RWPE2 (cell line): ENCODE measurements around the gene TOMM20L.
A peak's percentile ranks its signal among the peaks of the same experiment; 100 is the strongest.

Experiments used
- ATAC-seq: fragments of 200-7000 bp; cut with Tn5 transposase; 3 replicates; pipeline ENCODE4 v1.9.1; 2021; ENCODE audit warnings: low read depth
- DNase-seq: peaks from one replicate; pipeline ENCODE4 v3.0.0-alpha.2; 2020; ENCODE audit warnings: low spot score
- H3K27ac ChIP-seq: fragments of 450-650 bp; 2 replicates; pipeline ENCODE4 v1.5.1; 2017; ENCODE audit warnings: mild to moderate bottlenecking; ENCODE audit not compliant: poor library complexity, severe bottlenecking
- H3K27me3 ChIP-seq: fragments of 250-450 bp; sonication (Bioruptor Pico); 2 replicates; pipeline ENCODE4 v1.5.1; 2021; ENCODE audit warnings: mild to moderate bottlenecking, moderate library complexity; ENCODE audit not compliant: insufficient read depth, poor library complexity, severe bottlenecking
- H3K36me3 ChIP-seq: fragments of 250-450 bp; sonication (Bioruptor Pico); 2 replicates; pipeline ENCODE4 v1.5.1; 2020; ENCODE audit warnings: low read depth, mild to moderate bottlenecking, moderate library complexity
- H3K4me1 ChIP-seq: fragments of 250-450 bp; sonication (Bioruptor Pico); 2 replicates; pipeline ENCODE4 v1.5.1; 2021; ENCODE audit warnings: mild to moderate bottlenecking, moderate library complexity; ENCODE audit not compliant: insufficient read depth, poor library complexity, severe bottlenecking
- H3K4me3 ChIP-seq: fragments of 250-450 bp; sonication (Bioruptor Pico); 2 replicates; pipeline ENCODE4 v1.5.1; 2021; ENCODE audit warnings: mild to moderate bottlenecking, moderate library complexity; ENCODE audit not compliant: severe bottlenecking
- H3K9me3 ChIP-seq: fragments of 250-450 bp; sonication (Bioruptor Pico); 2 replicates; pipeline ENCODE4 v1.5.1; 2021; ENCODE audit warnings: mild to moderate bottlenecking, moderate library complexity; ENCODE audit not compliant: severe bottlenecking
- TF ChIP-seq, protein P1 (sequence below): fragments of 450-650 bp; IDR thresholded peaks from one replicate; pipeline ENCODE4 v1.5.1; 2017; ENCODE audit warnings: mild to moderate bottlenecking, moderate library complexity; ENCODE audit not compliant: poor library complexity, severe bottlenecking

Gene TOMM20L

GRCh38 chr14:58390830-58391229, 4.9 kb upstream of the TOMM20L start:
- TF ChIP-seq, protein P1, sequence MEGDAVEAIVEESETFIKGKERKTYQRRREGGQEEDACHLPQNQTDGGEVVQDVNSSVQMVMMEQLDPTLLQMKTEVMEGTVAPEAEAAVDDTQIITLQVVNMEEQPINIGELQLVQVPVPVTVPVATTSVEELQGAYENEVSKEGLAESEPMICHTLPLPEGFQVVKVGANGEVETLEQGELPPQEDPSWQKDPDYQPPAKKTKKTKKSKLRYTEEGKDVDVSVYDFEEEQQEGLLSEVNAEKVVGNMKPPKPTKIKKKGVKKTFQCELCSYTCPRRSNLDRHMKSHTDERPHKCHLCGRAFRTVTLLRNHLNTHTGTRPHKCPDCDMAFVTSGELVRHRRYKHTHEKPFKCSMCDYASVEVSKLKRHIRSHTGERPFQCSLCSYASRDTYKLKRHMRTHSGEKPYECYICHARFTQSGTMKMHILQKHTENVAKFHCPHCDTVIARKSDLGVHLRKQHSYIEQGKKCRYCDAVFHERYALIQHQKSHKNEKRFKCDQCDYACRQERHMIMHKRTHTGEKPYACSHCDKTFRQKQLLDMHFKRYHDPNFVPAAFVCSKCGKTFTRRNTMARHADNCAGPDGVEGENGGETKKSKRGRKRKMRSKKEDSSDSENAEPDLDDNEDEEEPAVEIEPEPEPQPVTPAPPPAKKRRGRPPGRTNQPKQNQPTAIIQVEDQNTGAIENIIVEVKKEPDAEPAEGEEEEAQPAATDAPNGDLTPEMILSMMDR = no peak
- no peaks in the 10 kb centered on the region for H3K9me3 ChIP-seq
- DNase-seq = no peak
- no peaks in the 10 kb centered on the region for H3K27me3 ChIP-seq
- no peak overlapping the region for H3K27ac ChIP-seq
- no peak overlapping the region for H3K4me3 ChIP-seq
- ATAC-seq = no peak
- no peaks in the 10 kb centered on the region for H3K4me1 ChIP-seq
- H3K36me3 ChIP-seq = no peaks in the 10 kb centered on the region

GRCh38 chr14:58395562-58395811, 243 bp upstream of the TOMM20L start:
- Histone ChIP-seq H3K27me3 (no peaks in the 10 kb centered on the region), H3K27ac (no peak overlapping the region), H3K4me3 (peak overlapping the region; percentile 36), H3K36me3 (no peaks in the 10 kb centered on the region), H3K9me3 (no peaks in the 10 kb centered on the region), H3K4me1 (no peaks in the 10 kb centered on the region)
- no peak for DNase-seq
- TF ChIP-seq, protein P1 = no peak
- ATAC-seq = no peak; the same call in 2 of the 3 replicates

GRCh38 chr14:58397156-58397555, 1.4 kb downstream of the TOMM20L start:
- DNase-seq (no peak), ATAC-seq (no peak)
- no peaks in the 10 kb centered on the region for H3K9me3 ChIP-seq
- H3K27me3 ChIP-seq = no peaks in the 10 kb centered on the region
- no peaks in the 10 kb centered on the region for H3K4me1 ChIP-seq
- H3K27ac ChIP-seq = no peak overlapping the region
- TF ChIP-seq, protein P1 = no peak
- H3K36me3 ChIP-seq = peaks cover 5% of the 10 kb centered on the region; the same call in 1 of the 2 replicates
- H3K4me3 ChIP-seq = no peak overlapping the region

- Histone ChIP-seq H3K27ac (no peak overlapping the region), H3K9me3 (no peaks in the 10 kb centered on the region), H3K36me3 (peaks cover 12% of the 10 kb centered on the region; the same call in 1 of the 2 replicates), H3K27me3 (no peaks in the 10 kb centered on the region), H3K4me3 (no peak overlapping the region), H3K4me1 (no peaks in the 10 kb centered on the region)
- TF ChIP-seq, protein P1 = no peak
- DNase-seq (no peak), ATAC-seq (no peak)
Observed at GRCh38 chr14:58398495-58398894, 2.8 kb downstream of the TOMM20L start.

DNA sequence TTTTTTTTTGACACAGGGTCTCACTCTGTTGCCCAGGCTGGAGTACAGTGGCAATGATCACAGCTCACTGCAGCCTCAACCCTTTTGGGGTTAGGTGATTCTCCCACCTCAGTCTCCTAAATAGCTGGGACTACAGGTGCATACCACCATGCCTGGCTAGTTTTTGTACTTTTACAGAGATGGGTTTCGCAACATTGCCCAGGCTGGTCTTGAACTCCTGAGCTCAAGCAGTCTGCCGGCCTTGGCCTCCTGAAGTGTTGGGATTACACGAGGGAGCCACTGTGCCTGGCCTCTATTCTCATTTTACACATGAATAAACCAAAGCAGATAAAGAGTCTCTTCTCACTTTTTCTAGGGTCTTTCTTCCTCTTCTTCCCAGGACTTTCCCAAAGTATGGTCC, 3.2 kb downstream of the TOMM20L start:
- no peaks in the 10 kb centered on the region for H3K27me3 ChIP-seq
- no peaks in the 10 kb centered on the region for H3K4me1 ChIP-seq
- H3K36me3 ChIP-seq = peaks cover 12% of the 10 kb centered on the region; the same call in 1 of the 2 replicates
- DNase-seq (no peak), ATAC-seq (no peak)
- no peak overlapping the region for H3K27ac ChIP-seq
- TF ChIP-seq, protein P1 = no peak
- H3K9me3 ChIP-seq = no peaks in the 10 kb centered on the region
- H3K4me3 ChIP-seq = no peak overlapping the region
